Endothelial cell (in vitro differentiated cells): ENCODE measurements around the gene ZBED3. TPM values are rescaled to one million over a fixed set of nuclear protein-coding genes. Genes with fewer than 3 reads are reported as not detected.
"Not testable (repeated sequence)": the region's sequence is repeated elsewhere in the genome, so short reads cannot be mapped to it uniquely, and the experiment has no call there.

Experiments
- DNase-seq: peaks from one replicate; pipeline ENCODE4 v3.0.0; 2021; ENCODE audit warnings: low spot score
- H3K27ac Mint-ChIP-seq: one replicate; pipeline ENCODE4 v1.8.0; 2021; ENCODE audit warnings: mixed read lengths, inconsistent platforms; ENCODE audit not compliant: unreplicated experiment
- H3K27me3 Mint-ChIP-seq: one replicate; pipeline ENCODE4 v1.8.0; 2021; ENCODE audit warnings: mild to moderate bottlenecking, moderate library complexity, mixed read lengths, inconsistent platforms; ENCODE audit not compliant: unreplicated experiment
- H3K36me3 Mint-ChIP-seq: one replicate; pipeline ENCODE4 v1.8.0; 2021; ENCODE audit warnings: mild to moderate bottlenecking, low read depth, mixed read lengths, inconsistent platforms; ENCODE audit not compliant: unreplicated experiment
- H3K4me1 Mint-ChIP-seq: one replicate; pipeline ENCODE4 v1.8.0; 2021; ENCODE audit warnings: mild to moderate bottlenecking, mixed read lengths, inconsistent platforms; ENCODE audit not compliant: unreplicated experiment
- H3K4me3 Mint-ChIP-seq: one replicate; pipeline ENCODE4 v1.8.0; 2021; ENCODE audit warnings: mild to moderate bottlenecking, mixed read lengths, inconsistent platforms; ENCODE audit not compliant: unreplicated experiment
- H3K9me3 Mint-ChIP-seq: one replicate; pipeline ENCODE4 v1.8.0; 2021; ENCODE audit warnings: mixed read lengths, inconsistent platforms; ENCODE audit not compliant: unreplicated experiment
- total RNA-seq: library from RNA; stranded (reverse); fragmentation: NEBNext Ultra II Directional; extraction: Animal tissue kit (Norgen Biotek cat#: 25700); gene quantifications from one replicate; pipeline ENCODE4 v1.2.1, GENCODE V29; 2021; ENCODE audit not compliant: unreplicated experiment
- TF ChIP-seq, protein P1 (sequence below): fragments of 200-600 bp; sonication (generic); IDR thresholded peaks from one replicate; pipeline ENCODE4 v1.5.0; 2021; ENCODE audit warnings: antibody characterized with exemption; ENCODE audit not compliant: unreplicated experiment

ZBED3 gene
- total RNA-seq, 1 donor from 2014 or later, result 13.0 TPM

DNA sequence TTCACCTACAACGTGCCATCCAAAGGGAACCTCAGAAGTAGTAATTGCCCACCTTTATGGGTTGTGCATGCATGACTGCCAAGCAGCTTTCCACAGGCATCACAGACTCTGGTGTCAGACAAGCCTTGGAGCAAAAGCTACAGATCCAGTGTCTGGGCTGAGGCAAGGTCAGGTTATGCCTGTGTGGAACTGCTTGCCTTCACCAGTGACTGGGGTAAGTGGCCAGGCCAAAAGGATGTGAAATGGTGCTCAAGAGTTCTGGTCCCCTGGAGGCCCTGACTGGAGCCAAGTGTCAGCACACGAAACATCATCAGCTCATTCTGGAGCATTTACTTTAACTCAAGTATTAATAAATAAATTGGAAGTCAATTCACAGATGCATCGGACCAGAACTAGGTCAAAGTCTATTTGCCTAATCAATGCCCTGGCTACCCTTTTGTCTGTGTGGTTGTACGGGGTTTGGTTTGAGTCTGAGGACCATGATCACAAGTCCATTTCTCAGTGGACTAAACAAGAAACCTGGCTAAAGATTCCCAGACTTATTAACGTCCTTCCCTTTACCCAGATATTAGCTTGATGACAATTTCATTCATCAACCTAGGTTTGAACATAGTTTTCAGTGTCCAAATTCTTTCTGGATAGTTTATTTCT, 41.5 kb upstream of the ZBED3 start:
- Mint-ChIP-seq H3K27me3 (no peaks in the 10 kb centered on the region), H3K27ac (no peak overlapping the region), H3K4me1 (no peaks in the 10 kb centered on the region), H3K4me3 (no peak overlapping the region), H3K9me3 (no peaks in the 10 kb centered on the region), H3K36me3 (peaks cover 4% of the 10 kb centered on the region)
- DNase-seq, result no peak
- TF ChIP-seq, protein P1, sequence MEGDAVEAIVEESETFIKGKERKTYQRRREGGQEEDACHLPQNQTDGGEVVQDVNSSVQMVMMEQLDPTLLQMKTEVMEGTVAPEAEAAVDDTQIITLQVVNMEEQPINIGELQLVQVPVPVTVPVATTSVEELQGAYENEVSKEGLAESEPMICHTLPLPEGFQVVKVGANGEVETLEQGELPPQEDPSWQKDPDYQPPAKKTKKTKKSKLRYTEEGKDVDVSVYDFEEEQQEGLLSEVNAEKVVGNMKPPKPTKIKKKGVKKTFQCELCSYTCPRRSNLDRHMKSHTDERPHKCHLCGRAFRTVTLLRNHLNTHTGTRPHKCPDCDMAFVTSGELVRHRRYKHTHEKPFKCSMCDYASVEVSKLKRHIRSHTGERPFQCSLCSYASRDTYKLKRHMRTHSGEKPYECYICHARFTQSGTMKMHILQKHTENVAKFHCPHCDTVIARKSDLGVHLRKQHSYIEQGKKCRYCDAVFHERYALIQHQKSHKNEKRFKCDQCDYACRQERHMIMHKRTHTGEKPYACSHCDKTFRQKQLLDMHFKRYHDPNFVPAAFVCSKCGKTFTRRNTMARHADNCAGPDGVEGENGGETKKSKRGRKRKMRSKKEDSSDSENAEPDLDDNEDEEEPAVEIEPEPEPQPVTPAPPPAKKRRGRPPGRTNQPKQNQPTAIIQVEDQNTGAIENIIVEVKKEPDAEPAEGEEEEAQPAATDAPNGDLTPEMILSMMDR, result no peak

DNA sequence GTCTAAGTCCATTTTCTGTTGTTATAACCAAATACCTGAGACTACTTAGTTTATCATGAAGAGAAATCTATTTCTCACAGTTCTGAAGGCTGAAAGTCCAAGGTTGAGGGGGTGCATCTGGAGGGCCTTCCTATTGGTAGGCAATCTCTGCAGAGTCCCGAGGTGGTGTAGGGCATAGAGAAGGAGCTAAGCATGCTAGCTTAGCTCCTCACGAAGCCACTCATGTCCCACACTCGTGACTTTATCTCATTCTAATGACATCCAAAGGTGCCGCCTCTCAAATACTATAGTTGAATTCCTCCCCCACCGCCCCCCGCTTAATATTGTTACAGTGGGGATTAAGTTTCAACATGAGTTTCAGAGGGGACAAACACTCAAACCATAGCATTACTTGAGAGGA, 36.0 kb upstream of the ZBED3 start:
- H3K36me3 Mint-ChIP-seq, result peaks cover 15% of the 10 kb centered on the region
- no peaks in the 10 kb centered on the region for H3K4me1 Mint-ChIP-seq
- H3K9me3 Mint-ChIP-seq, result no peaks in the 10 kb centered on the region
- no peaks in the 10 kb centered on the region for H3K27me3 Mint-ChIP-seq
- no peak overlapping the region for H3K27ac Mint-ChIP-seq
- H3K4me3 Mint-ChIP-seq, result no peak overlapping the region
- DNase-seq, result no peak
- TF ChIP-seq, protein P1, result no peak

DNA sequence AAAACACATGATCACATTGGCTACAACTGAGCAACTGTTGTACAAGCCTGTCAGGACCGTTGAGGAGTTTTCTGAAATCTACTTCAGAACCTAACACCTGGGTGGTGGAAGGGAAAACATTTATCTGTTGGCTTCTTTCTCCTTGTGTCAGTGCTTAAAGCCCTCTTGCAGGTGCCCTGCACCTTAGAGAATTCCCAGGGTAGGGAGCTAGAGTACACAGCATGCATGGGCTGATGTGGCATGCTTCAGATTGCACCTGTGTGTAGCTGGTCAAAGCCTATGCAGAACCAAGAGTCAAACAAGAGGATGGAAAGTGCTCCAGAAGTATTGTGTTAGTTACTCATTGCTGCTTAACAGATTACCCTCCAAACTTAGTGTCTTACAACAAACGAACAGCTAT, 33.6 kb upstream of the ZBED3 start:
- H3K36me3 Mint-ChIP-seq, result peaks cover 15% of the 10 kb centered on the region

DNA sequence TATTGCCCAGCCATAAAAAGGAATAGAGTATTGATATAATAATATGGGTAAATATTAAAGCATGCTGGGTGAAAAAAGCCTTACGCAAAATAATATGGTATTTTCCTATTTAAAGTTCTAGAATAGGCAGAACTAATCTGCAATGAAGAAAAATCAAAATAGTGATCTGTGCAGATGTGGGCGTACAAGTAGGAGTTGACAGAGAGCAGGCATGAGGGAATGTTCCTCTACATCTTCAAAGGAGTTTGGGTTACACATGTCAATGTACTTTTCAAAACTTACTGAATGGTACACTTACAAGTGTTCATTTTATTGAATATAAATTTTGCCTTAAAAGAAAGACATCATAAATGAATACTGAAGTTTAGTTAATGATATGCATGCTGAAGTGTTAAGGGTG, 33.0 kb upstream of the ZBED3 start:
- H3K27ac Mint-ChIP-seq, result no peak overlapping the region
- H3K4me1 Mint-ChIP-seq, result peaks cover 10% of the 10 kb centered on the region
- DNase-seq, result no peak
- no peaks in the 10 kb centered on the region for H3K9me3 Mint-ChIP-seq
- H3K4me3 Mint-ChIP-seq, result no peak overlapping the region
- peaks cover 11% of the 10 kb centered on the region for H3K36me3 Mint-ChIP-seq
- TF ChIP-seq, protein P1, result no peak
- peaks cover 3% of the 10 kb centered on the region for H3K27me3 Mint-ChIP-seq

More for the DNA sequence above, 33.6 kb upstream of the ZBED3 start:
- H3K4me1 Mint-ChIP-seq, result peaks cover 10% of the 10 kb centered on the region
- TF ChIP-seq, protein P1, result no peak
- no peak overlapping the region for H3K4me3 Mint-ChIP-seq
- no peak overlapping the region for H3K27ac Mint-ChIP-seq
- H3K9me3 Mint-ChIP-seq, result no peaks in the 10 kb centered on the region
- DNase-seq, result no peak
- peaks cover 3% of the 10 kb centered on the region for H3K27me3 Mint-ChIP-seq

DNA sequence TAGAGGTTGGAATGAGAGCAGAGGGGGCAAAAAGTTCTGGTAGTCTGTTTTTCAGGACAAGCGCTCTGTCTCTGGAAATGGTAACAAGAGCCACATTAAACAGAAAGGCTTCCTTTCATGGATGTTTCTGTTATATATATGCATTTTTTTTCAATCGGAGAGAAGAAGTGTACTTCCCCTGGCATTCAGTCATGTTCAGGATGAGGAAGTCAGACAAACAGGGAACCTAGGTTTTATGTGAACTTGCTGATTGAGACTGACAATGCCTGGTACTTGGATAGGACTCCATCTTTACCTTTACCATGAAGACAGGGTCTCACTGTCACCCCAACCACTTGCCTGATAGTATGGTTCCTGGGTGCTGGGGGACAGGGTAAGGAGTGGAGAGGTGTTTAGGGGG, 30.1 kb upstream of the ZBED3 start:
- H3K4me3 Mint-ChIP-seq, result no peak overlapping the region
- peaks cover 8% of the 10 kb centered on the region for H3K36me3 Mint-ChIP-seq
- no peak overlapping the region for H3K27ac Mint-ChIP-seq
- no peak for DNase-seq
- H3K4me1 Mint-ChIP-seq, result peaks cover 10% of the 10 kb centered on the region
- no peaks in the 10 kb centered on the region for H3K9me3 Mint-ChIP-seq
- peaks cover 3% of the 10 kb centered on the region for H3K27me3 Mint-ChIP-seq
- TF ChIP-seq, protein P1, result no peak

DNA sequence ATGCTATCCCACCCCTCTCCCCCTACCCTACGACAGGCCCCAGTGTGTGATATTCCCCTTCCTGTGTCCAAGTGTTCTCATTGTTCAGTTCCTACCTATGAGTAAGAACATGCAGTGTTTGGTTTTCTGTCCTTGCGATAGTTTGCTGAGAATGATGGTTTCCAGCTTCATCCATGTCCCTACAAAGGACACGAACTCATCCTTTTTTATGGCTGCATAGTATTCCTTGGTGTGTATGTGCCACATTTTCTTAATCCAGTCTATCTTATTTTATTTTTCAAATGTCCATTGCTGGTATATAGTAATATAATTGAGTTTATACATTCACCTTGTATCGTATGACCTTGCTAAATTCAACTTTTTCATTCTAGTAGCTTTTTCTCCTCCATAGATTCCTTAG, 19.9 kb upstream of the ZBED3 start:
- DNase-seq, H3K4me3 Mint-ChIP-seq, H3K27ac Mint-ChIP-seq, H3K36me3 Mint-ChIP-seq, H3K27me3 Mint-ChIP-seq, H3K4me1 Mint-ChIP-seq, H3K9me3 Mint-ChIP-seq: not testable (repeated sequence)
